Smooth muscle cell (in vitro differentiated cells): Measurements from ENCODE around the gene ACOX3. TPM values are rescaled to one million over a fixed set of nuclear protein-coding genes. Genes with fewer than 3 reads are reported as not detected.
"Not testable (repeated sequence)": the region's sequence is repeated elsewhere in the genome, so short reads cannot be mapped to it uniquely, and the experiment has no call there.

Experiments used
- DNase-seq: peaks from one replicate; lab custom pipeline; 2025; ENCODE audit not compliant: unreplicated experiment; lab: John Stamatoyannopoulos, UW
- H2AFZ ChIP-seq: fragments of 200-600 bp; sonication (generic); 2 replicates; pipeline ENCODE4 v1.6.0; 2016; ENCODE audit warnings: antibody characterized with exemption, low read depth, mild to moderate bottlenecking
- H3F3A ChIP-seq: fragments of 200-600 bp; sonication (generic); 2 replicates; pipeline ENCODE4 v1.6.0; 2017; ENCODE audit warnings: antibody characterized with exemption, low read depth
- H3K27ac ChIP-seq: fragments of 200-600 bp; sonication (generic); 2 replicates; pipeline ENCODE4 v1.5.1; 2016; ENCODE audit warnings: low read depth, mild to moderate bottlenecking
- H3K27me3 ChIP-seq: fragments of 200-600 bp; sonication (generic); 2 replicates; pipeline ENCODE4 v1.6.1; 2016; ENCODE audit warnings: low read depth, mild to moderate bottlenecking
- H3K36me3 ChIP-seq: fragments of 200-600 bp; sonication (generic); 2 replicates; pipeline ENCODE4 v1.5.1; 2016; ENCODE audit warnings: low read depth
- H3K4me1 ChIP-seq: fragments of 200-600 bp; sonication (generic); 2 replicates; pipeline ENCODE4 v1.5.1; 2016; ENCODE audit warnings: low read depth
- H3K4me2 ChIP-seq: fragments of 200-600 bp; sonication (generic); 2 replicates; pipeline ENCODE4 v1.6.0; 2016; ENCODE audit warnings: mild to moderate bottlenecking
- H3K4me3 ChIP-seq: fragments of 200-600 bp; sonication (generic); 2 replicates; pipeline ENCODE4 v1.5.1; 2016; ENCODE audit warnings: mild to moderate bottlenecking
- H3K79me2 ChIP-seq: fragments of 200-600 bp; sonication (generic); 2 replicates; pipeline ENCODE4 v1.6.0; 2016; ENCODE audit warnings: low read depth, mild to moderate bottlenecking
- H3K9ac ChIP-seq: fragments of 200-600 bp; sonication (generic); 2 replicates; pipeline ENCODE4 v1.6.0; 2016; ENCODE audit warnings: low read depth
- H3K9me3 ChIP-seq: fragments of 200-600 bp; sonication (generic); replicated peaks from 2 replicates; pipeline ENCODE4 v1.5.1; 2016; ENCODE audit warnings: low read depth
- H4K20me1 ChIP-seq: fragments of 200-600 bp; sonication (generic); 2 replicates; pipeline ENCODE4 v1.6.0; 2016; ENCODE audit warnings: low read depth
- CTCF ChIP-seq: fragments of 200-600 bp; sonication (generic); IDR thresholded peaks from 2 replicates; pipeline ENCODE4 v1.5.1; 2017; ENCODE audit warnings: borderline replicate concordance, mild to moderate bottlenecking, antibody characterized with exemption; ENCODE audit not compliant: insufficient read depth, poor library complexity, severe bottlenecking
- WGBS: methylation state at CpG from one replicate; pipeline ENCODE4 v1.1.7; 2016; ENCODE audit warnings: low lambda C conversion rate; 5-methylcytosine and 5-hydroxymethylcytosine counted together
- polyA plus RNA-seq: library from polyadenylated mRNA; unstranded; fragments of >200 nt; fragmentation: Nextera tagmentation; extraction: Ambion mirVana; gene quantifications from 2 replicates; pipeline ENCODE4 v1.2.1, GENCODE V29; 2016
- total RNA-seq: library from RNA; depleted of rRNA; stranded (reverse); fragments of >200 nt; gene quantifications from 2 replicates; pipeline ENCODE4 v1.2.3, GENCODE V29; 2014

ACOX3 gene
- total and polyA plus RNA-seq, 2 experiments from 2014 or later: 25.0 to 27.9 TPM

- Histone ChIP-seq H3K9ac (no peak overlapping the region), H3K36me3 (no peaks in the 10 kb centered on the region), H3K4me3 (no peak overlapping the region), H3F3A (no peaks in the 10 kb centered on the region), H3K79me2 (no peaks in the 10 kb centered on the region), H3K4me2 (no peak overlapping the region), H4K20me1 (no peaks in the 10 kb centered on the region), H3K27ac (no peak overlapping the region), H2AFZ (no peak overlapping the region), H3K27me3 (no peaks in the 10 kb centered on the region), H3K9me3 (no peaks in the 10 kb centered on the region), H3K4me1 (no peaks in the 10 kb centered on the region)
- 91% methylated on average over 10 of the region's 10 CpGs for WGBS
- no peak for DNase-seq
- TF ChIP-seq CTCF: no peak
Measured at GRCh38 chr4:8341691-8342090, 98.8 kb downstream of the ACOX3 start.

DNA sequence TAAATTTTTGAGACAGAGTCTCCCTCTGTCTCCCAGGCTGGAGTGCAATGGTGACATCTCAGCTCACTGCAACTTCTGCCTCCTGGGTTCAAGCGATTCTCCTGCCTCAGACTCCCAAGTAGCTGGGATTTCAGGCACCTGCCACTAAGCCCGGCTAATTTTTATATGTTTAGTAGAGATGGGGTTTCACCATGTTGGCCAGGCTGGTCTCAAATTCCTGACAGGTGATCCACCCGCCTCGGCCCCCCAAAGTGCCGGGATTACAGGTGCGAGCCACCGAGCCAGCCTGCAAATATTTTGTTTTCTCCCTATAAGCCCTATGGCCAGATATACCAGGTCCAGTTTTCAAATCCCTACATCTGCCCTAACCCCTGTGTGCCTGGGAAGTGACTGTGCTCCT lies 99.2 kb downstream of the ACOX3 start:
- not testable (repeated sequence) for H3K4me3 ChIP-seq, H4K20me1 ChIP-seq, H3K4me2 ChIP-seq, H3K9me3 ChIP-seq, H2AFZ ChIP-seq, H3K36me3 ChIP-seq, H3K4me1 ChIP-seq, H3F3A ChIP-seq, H3K27me3 ChIP-seq, H3K9ac ChIP-seq, H3K27ac ChIP-seq, DNase-seq, H3K79me2 ChIP-seq
- WGBS: 83% methylated on average over 7 of the region's 7 CpGs

- H2AFZ ChIP-seq: no peak overlapping the region
- no peak overlapping the region for H3K4me3 ChIP-seq
- no peaks in the 10 kb centered on the region for H3K27me3 ChIP-seq
- no peak overlapping the region for H3K9ac ChIP-seq
- no peaks in the 10 kb centered on the region for H3K9me3 ChIP-seq
- H3K4me2 ChIP-seq: no peak overlapping the region
- 79% methylated on average over 8 of the region's 8 CpGs for WGBS
- TF ChIP-seq CTCF: no peak
- H3K4me1 ChIP-seq: no peaks in the 10 kb centered on the region
- H3K79me2 ChIP-seq: no peaks in the 10 kb centered on the region
- no peak for DNase-seq
- H4K20me1 ChIP-seq: no peaks in the 10 kb centered on the region
- no peaks in the 10 kb centered on the region for H3K36me3 ChIP-seq
- no peak overlapping the region for H3K27ac ChIP-seq
- H3F3A ChIP-seq: no peaks in the 10 kb centered on the region
Measured at GRCh38 chr4:8340781-8341241, 99.7 kb downstream of the ACOX3 start.

- no peak for TF ChIP-seq CTCF
- H3K36me3 ChIP-seq: no peaks in the 10 kb centered on the region
- no peaks in the 10 kb centered on the region for H4K20me1 ChIP-seq
- H3K4me2 ChIP-seq: no peak overlapping the region
- H3K4me3 ChIP-seq: no peak overlapping the region
- H3K9me3 ChIP-seq: no peaks in the 10 kb centered on the region
- 75% methylated on average over 4 of the region's 4 CpGs for WGBS
- no peaks in the 10 kb centered on the region for H3K79me2 ChIP-seq
- H2AFZ ChIP-seq: no peak overlapping the region
- H3K9ac ChIP-seq: no peak overlapping the region
- no peaks in the 10 kb centered on the region for H3K27me3 ChIP-seq
- no peaks in the 10 kb centered on the region for H3K4me1 ChIP-seq
- no peaks in the 10 kb centered on the region for H3F3A ChIP-seq
- DNase-seq: no peak
- no peak overlapping the region for H3K27ac ChIP-seq
Measured at GRCh38 chr4:8338351-8338961, 102.1 kb downstream of the ACOX3 start.
